Measurements from ENCODE around the gene NUBP2. TPM values are rescaled to one million over a fixed set of nuclear protein-coding genes. Genes with fewer than 3 reads are reported as not detected.

Gene NUBP2
- total RNA-seq, 4 donors from 2014 or later: 47.1 to 99.9 (median 59.3) TPM

DNA sequence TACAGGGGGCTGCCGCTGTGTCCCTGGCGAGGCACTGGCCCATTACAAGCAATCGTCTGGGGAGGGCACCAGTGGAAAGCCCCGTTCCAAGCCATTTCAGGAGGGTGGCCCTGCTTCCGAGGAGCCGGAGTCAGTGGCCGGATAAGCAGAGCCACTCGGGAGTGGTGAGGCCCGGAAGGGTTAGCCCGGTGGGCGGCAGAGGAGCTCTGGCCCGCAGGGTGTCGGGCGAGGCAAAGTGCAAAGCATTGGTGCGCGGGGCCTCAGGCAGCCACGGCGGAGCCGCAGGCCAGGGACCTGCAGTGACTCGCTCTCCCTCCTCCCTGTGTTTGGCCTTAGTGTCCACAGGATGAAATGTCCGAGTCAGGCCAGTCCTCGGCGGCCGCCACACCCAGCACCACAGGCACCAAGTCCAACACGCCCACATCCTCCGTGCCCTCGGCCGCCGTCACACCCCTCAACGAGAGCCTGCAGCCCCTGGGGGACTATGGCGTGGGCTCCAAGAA lies 36.0 kb upstream of the NUBP2 start:
- H3K36me3 ChIP-seq: peaks cover 0 to 86% (median 0%) of the 10 kb centered on the region in 3 donors
- no peak overlapping the region for H3K27ac ChIP-seq
- TF ChIP-seq, protein P1, sequence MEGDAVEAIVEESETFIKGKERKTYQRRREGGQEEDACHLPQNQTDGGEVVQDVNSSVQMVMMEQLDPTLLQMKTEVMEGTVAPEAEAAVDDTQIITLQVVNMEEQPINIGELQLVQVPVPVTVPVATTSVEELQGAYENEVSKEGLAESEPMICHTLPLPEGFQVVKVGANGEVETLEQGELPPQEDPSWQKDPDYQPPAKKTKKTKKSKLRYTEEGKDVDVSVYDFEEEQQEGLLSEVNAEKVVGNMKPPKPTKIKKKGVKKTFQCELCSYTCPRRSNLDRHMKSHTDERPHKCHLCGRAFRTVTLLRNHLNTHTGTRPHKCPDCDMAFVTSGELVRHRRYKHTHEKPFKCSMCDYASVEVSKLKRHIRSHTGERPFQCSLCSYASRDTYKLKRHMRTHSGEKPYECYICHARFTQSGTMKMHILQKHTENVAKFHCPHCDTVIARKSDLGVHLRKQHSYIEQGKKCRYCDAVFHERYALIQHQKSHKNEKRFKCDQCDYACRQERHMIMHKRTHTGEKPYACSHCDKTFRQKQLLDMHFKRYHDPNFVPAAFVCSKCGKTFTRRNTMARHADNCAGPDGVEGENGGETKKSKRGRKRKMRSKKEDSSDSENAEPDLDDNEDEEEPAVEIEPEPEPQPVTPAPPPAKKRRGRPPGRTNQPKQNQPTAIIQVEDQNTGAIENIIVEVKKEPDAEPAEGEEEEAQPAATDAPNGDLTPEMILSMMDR (IDR thresholded peaks at IDR 0.05): no peak
- no peak for TF ChIP-seq POLR2A (IDR thresholded peaks at IDR 0.05)
- no peak overlapping the region for H3K4me3 ChIP-seq
- H3K27me3 ChIP-seq: no peaks in the 10 kb centered on the region
- no peaks in the 10 kb centered on the region for H3K4me1 ChIP-seq
- no peak for DNase-seq
- no peaks in the 10 kb centered on the region for H3K9me3 ChIP-seq

DNA sequence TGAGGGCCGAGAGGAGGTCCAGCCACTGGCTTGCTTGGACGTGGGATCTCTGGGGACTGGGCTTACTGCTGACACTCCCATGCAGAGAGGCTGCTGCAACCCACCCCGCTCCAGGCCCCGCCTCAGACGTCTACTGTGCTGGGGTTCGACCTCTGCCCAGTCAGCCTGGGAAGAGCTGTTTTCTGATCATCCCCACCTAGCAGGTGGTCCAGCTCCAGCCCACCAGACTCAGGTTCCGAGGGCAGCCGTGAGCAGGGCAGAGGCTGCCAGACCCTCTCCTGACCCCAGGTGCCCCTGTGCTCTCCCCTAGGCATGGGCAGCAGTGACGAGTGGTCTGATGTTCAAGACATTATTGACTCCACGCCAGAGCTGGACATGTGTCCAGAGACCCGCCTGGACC lies 34.8 kb upstream of the NUBP2 start:
- no peak for TF ChIP-seq POLR2A (IDR thresholded peaks at IDR 0.05)
- TF ChIP-seq, protein P1 (IDR thresholded peaks at IDR 0.05): no peak
- Histone ChIP-seq H3K36me3 (peaks cover 0 to 98% (median 0%) of the 10 kb centered on the region in 3 donors), H3K27ac (no peak overlapping the region), H3K9me3 (no peaks in the 10 kb centered on the region), H3K4me1 (no peaks in the 10 kb centered on the region), H3K4me3 (no peak overlapping the region), H3K27me3 (no peaks in the 10 kb centered on the region)
- DNase-seq: no peak

DNA sequence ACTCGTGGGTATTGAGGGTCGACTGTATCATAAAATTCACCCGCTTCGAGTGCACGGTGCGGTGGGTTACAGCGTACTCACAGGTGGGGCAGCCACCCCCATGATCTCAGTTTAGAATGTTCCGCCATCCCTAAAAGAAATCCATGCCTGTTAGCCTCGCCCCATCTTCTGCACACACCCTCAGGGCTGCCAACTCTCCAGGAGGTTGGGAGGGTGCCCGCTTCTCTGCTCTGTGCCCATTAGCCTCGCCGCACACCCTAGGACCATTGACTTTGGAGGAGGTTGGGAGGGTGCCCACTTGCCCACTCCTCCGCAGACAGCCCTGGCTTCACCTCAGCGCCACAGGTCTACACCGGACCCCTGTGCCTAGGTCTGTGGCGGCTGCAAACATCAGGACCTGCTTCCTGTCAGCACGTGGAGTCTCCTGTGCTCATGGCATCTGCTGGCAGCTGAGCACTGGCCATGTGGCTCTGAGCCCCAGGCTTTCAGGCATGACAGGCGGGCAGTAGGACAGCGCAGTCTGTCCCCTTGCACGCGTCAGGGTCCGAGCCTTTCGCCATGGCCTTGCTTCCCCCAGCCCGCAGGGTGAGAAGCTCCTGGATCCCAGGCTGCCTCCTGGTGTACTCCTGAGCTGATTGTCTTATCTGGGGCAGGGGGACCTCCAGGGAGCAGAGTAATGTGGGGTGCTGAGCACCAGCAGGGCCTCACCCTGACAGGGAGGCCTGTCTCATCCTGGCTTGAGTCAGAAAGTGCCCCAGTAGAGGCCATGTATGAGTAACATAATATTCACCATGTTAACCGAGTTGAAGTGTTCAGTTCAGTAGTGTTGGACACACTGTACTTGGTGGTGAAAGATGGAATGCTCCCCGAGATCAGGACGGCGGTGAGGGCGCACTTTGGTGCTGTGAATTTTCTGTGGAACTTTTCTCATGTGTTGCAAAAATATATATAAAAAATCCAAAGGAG lies 33.3 kb upstream of the NUBP2 start:
- TF ChIP-seq POLR2A (IDR thresholded peaks at IDR 0.05): no peak
- TF ChIP-seq, protein P1 (IDR thresholded peaks at IDR 0.05): no peak
- Histone ChIP-seq H3K4me1 (no peaks in the 10 kb centered on the region), H3K4me3 (no peak overlapping the region), H3K9me3 (no peaks in the 10 kb centered on the region), H3K27ac (no peak overlapping the region), H3K27me3 (no peaks in the 10 kb centered on the region), H3K36me3 (peaks cover 0 to 86% (median 0%) of the 10 kb centered on the region in 3 donors)
- no peak for DNase-seq

DNA sequence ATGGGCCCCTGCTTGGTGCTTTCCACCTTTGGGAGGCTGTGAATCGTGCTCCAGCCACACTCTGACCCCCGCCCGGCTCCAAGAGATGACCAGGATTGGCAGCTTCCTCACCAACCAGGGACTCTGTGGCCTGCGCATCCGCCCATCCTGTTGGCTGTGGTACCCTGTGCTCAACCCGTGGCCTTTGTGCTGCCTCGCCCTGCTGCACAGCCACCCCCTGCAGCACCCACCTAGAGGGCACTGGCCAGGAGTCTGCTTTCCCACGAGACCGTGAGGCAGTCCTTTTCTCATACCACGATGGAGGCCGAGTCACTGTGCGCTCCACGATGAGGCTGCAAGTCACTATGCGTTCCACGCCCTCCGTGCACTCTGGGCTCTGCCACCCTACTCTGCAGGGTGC lies 30.8 kb upstream of the NUBP2 start:
- H3K36me3 ChIP-seq: peaks cover 0 to 67% (median 0%) of the 10 kb centered on the region in 3 donors
- H3K4me1 ChIP-seq: no peaks in the 10 kb centered on the region
- no peak for DNase-seq
- TF ChIP-seq, protein P1 (IDR thresholded peaks at IDR 0.05): no peak
- TF ChIP-seq POLR2A (IDR thresholded peaks at IDR 0.05): no peak
- no peaks in the 10 kb centered on the region for H3K27me3 ChIP-seq
- no peak overlapping the region for H3K27ac ChIP-seq
- no peaks in the 10 kb centered on the region for H3K9me3 ChIP-seq
- no peak overlapping the region for H3K4me3 ChIP-seq

DNA sequence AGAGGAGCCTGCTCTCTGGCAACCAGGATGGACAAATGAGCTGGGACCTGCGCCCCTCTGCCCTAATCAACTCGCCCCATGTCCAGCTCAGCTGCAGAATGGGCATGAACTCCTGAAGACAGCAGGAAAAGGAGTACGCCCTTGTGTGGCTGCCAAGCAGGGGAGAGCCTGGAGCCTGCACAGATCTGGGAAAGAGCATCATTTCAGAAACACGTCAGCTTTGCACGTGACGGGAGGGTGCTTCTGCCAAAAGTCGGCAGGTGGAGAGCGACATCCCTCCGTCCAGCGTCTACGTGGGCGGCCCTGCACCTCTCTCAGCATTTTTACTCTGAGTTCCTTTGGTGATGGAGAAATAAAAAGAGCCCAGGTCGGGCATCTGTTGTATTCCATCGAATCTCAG lies 29.9 kb upstream of the NUBP2 start:
- Histone ChIP-seq H3K4me3 (no peak overlapping the region), H3K36me3 (peaks cover 0 to 58% (median 0%) of the 10 kb centered on the region in 3 donors), H3K4me1 (peaks cover 0 to 9% (median 3%) of the 10 kb centered on the region in 4 donors), H3K27me3 (no peaks in the 10 kb centered on the region), H3K9me3 (no peaks in the 10 kb centered on the region), H3K27ac (no peak overlapping the region)
- TF ChIP-seq, protein P1 (IDR thresholded peaks at IDR 0.05): no peak
- no peak for TF ChIP-seq POLR2A (IDR thresholded peaks at IDR 0.05)
- no peak for DNase-seq
